ENCODE results near the gene OR52E8.

OR52E8 gene

GRCh38 chr11:5809122-5809519, 48.4 kb downstream of the OR52E8 start:
- DNase-seq (ENCODE audit: low read depth in 2 of 2) = peak in 1 of 2 donors; percentile 5
- peak overlapping the region; percentile 45 to 59 for H3K4me3 ChIP-seq (replicated peaks in 1 of 2; ENCODE audit: low read depth in 2 of 2, low read length in 2 of 2)
- TF ChIP-seq CTCF (IDR thresholded peaks at IDR 0.05; ENCODE audit: low read depth, low read length) = no peak

- H3K4me3 ChIP-seq (replicated peaks in 1 of 2; ENCODE audit: low read depth in 2 of 2, low read length in 2 of 2) = peak within 1 kb of the TSS; percentile 45 to 59
- DNase-seq (ENCODE audit: low read depth in 2 of 2) = peak; percentile 82
- peak; percentile 83 for TF ChIP-seq CTCF (IDR thresholded peaks at IDR 0.05; ENCODE audit: low read depth, low read length)
Measured at GRCh38 chr11:5808500-5809121, 48.9 kb downstream of the OR52E8 start, which contains the start of gene OR52N2. TSS of gene OR52N2 (plus strand) at chr11:5808924. CDS start at chr11:5820336, 11,412 bp downstream.

- no peak for TF ChIP-seq CTCF (IDR thresholded peaks at IDR 0.05; ENCODE audit: low read depth, low read length)
- DNase-seq (ENCODE audit: low read depth in 2 of 2) = no peak
Measured at GRCh38 chr11:5807580-5807979, 49.9 kb downstream of the OR52E8 start.

More at GRCh38 chr11:5807580-5807979, 49.9 kb downstream of the OR52E8 start:
- no peak overlapping the region for H3K4me3 ChIP-seq (replicated peaks in 1 of 2; ENCODE audit: low read depth in 2 of 2, low read length in 2 of 2)

Data from cardiac fibroblast (primary cell).